GM19193 (cell line): ENCODE measurements around the gene PTPRN2.

Experiments
- POLR2A ChIP-seq: IDR thresholded peaks from 4 replicates; pipeline ENCODE4 v1.6.1; 2011; ENCODE audit not compliant: insufficient read depth, insufficient read length; ENCODE audit errors: extremely low read depth

PTPRN2 gene

GRCh38 chr7:157607218-157607617, 980.4 kb downstream of the PTPRN2 start:
- no peak for TF ChIP-seq POLR2A

GRCh38 chr7:157606140-157606539, 981.5 kb downstream of the PTPRN2 start:
- no peak for TF ChIP-seq POLR2A

GRCh38 chr7:157605638-157606037, 982.0 kb downstream of the PTPRN2 start:
- TF ChIP-seq POLR2A, result no peak

- no peak for TF ChIP-seq POLR2A
These were observed 982.8 kb downstream of the PTPRN2 start for GRCh38 chr7:157604661-157605381.

- no peak for TF ChIP-seq POLR2A
These were observed 983.9 kb downstream of the PTPRN2 start for GRCh38 chr7:157603716-157604115.

- TF ChIP-seq POLR2A, result no peak
These were observed 984.6 kb downstream of the PTPRN2 start for GRCh38 chr7:157603005-157603404.

GRCh38 chr7:157602581-157602980, 985.0 kb downstream of the PTPRN2 start:
- no peak for TF ChIP-seq POLR2A

- no peak for TF ChIP-seq POLR2A
These were observed 985.5 kb downstream of the PTPRN2 start for GRCh38 chr7:157602156-157602555.

- TF ChIP-seq POLR2A, result no peak
These were observed 986.1 kb downstream of the PTPRN2 start for GRCh38 chr7:157601530-157601929.

GRCh38 chr7:157599491-157599890, 988.1 kb downstream of the PTPRN2 start:
- TF ChIP-seq POLR2A, result no peak

- no peak for TF ChIP-seq POLR2A
These were observed 990.1 kb downstream of the PTPRN2 start for GRCh38 chr7:157597562-157597961.

GRCh38 chr7:157596881-157597280, 990.7 kb downstream of the PTPRN2 start:
- no peak for TF ChIP-seq POLR2A

GRCh38 chr7:157596471-157596870, 991.2 kb downstream of the PTPRN2 start:
- no peak for TF ChIP-seq POLR2A

- no peak for TF ChIP-seq POLR2A
These were observed 991.6 kb downstream of the PTPRN2 start for GRCh38 chr7:157596026-157596425.

- TF ChIP-seq POLR2A, result no peak
These were observed 992.4 kb downstream of the PTPRN2 start for GRCh38 chr7:157595086-157595855.

GRCh38 chr7:157594306-157594705, 993.3 kb downstream of the PTPRN2 start:
- TF ChIP-seq POLR2A, result no peak
